Esophagus muscularis mucosa (tissue), 4 donors: ENCODE measurements around the gene ALPK3. TPM values are rescaled to one million over a fixed set of nuclear protein-coding genes. Genes with fewer than 3 reads are reported as not detected.
A peak's percentile ranks its signal among the peaks of the same experiment; 100 is the strongest.

ENCODE experiments used
- DNase-seq: peaks from one replicate; pipeline ENCODE4 v3.0.0-alpha.2; 2017; ENCODE audit errors: extremely low spot score
- H3K27ac ChIP-seq, 4 donors: fragments of 200-600 bp; sonication (generic); replicated peaks in 1 of 4; 1 replicate in 3 of 4; 2 replicates in 1 of 4; pipeline ENCODE4 v1.5.1; 2016 to 2019; ENCODE audit warnings: mild to moderate bottlenecking in 1 of 4
- H3K27me3 ChIP-seq, 4 donors: fragments of 200-600 bp; sonication (generic); one replicate each; pipeline versions ENCODE4 v1.5.1 to v1.6.0; 2016 to 2019
- H3K36me3 ChIP-seq, 4 donors: fragments of 200-600 bp; sonication (generic); one replicate each; pipeline ENCODE4 v1.5.1; 2016 to 2019
- H3K4me1 ChIP-seq, 4 donors: fragments of 200-600 bp; sonication (generic); one replicate each; pipeline ENCODE4 v1.5.1; 2016 to 2019
- H3K4me3 ChIP-seq, 4 donors: fragments of 200-600 bp; sonication (generic); 1 replicate in 2 of 4; 2 replicates in 2 of 4; pipeline ENCODE4 v1.5.1; 2016 to 2019; ENCODE audit warnings: mild to moderate bottlenecking in 4 of 4, moderate library complexity in 1 of 4
- H3K9me3 ChIP-seq, 4 donors: fragments of 200-600 bp; sonication (generic); 1 replicate in 3 of 4; 2 replicates in 1 of 4; pipeline ENCODE4 v1.5.1; 2016 to 2019
- CTCF ChIP-seq, 3 experiments: fragments of 200-600 bp in 2 of 3; fragments of 450-650 bp in 1 of 3; sonication (generic) in 2 of 3; IDR thresholded peaks; one replicate each; pipeline ENCODE4 v1.5.1; 2017 to 2019; ENCODE audit warnings: antibody characterized with exemption in 3 of 3, mild to moderate bottlenecking in 2 of 3, moderate library complexity in 1 of 3
- EP300 ChIP-seq: sonication (generic); formaldehyde crosslinking; IDR thresholded peaks from one replicate; pipeline ENCODE4 v1.6.1; 2017; ENCODE audit warnings: antibody characterized with exemption
- POLR2A ChIP-seq: fragments of 450-650 bp; IDR thresholded peaks from one replicate; pipeline ENCODE4 v1.6.1; 2017; ENCODE audit warnings: antibody characterized with exemption, moderate library complexity, mild to moderate bottlenecking, low read depth
- POLR2AphosphoS5 ChIP-seq, 2 donors: sonication (generic); formaldehyde crosslinking; IDR thresholded peaks; one replicate each; pipeline ENCODE4 v1.6.1; 2017; ENCODE audit warnings: antibody characterized with exemption in 2 of 2
- WGBS: methylation state at CpG from one replicate; pipeline ENCODE4 v1.1.5; 2018; 5-methylcytosine and 5-hydroxymethylcytosine counted together
- intact Hi-C: fragments of 100-400 bp; cut with DNase I; formaldehyde crosslinking; loops from one replicate; pipeline ENCODE4 v1.15.1; 2023
- total RNA-seq, 4 donors: library from RNA; depleted of rRNA; stranded (reverse); fragments of >200 nt; gene quantifications; one replicate each; pipeline versions ENCODE4 v1.1.0 to v1.2.1, GENCODE V29; 2016

The ALPK3 gene
- total RNA-seq, 4 donors from 2014 or later: 9.1 to 21.5 (median 16.2) TPM

GRCh38 chr15:84818261-84819131 lies 1.3 kb downstream of the ALPK3 start:
- Histone ChIP-seq H3K36me3 (peaks cover 0 to 5% (median 0%) of the 10 kb centered on the region in 4 donors), H3K27ac (peak overlapping the region; percentile 83 to 89 (median 86)), H3K27me3 (no peaks in the 10 kb centered on the region), H3K9me3 (no peaks in the 10 kb centered on the region), H3K4me1 (peaks cover 52 to 70% (median 66%) of the 10 kb centered on the region in 4 donors), H3K4me3 (peak overlapping the region; percentile 52 to 67 (median 58))
- WGBS: 46% methylated on average over 9 of the region's 9 CpGs
- TF ChIP-seq CTCF (IDR thresholded peaks at IDR 0.05): no peak
- DNase-seq: no peak
- intact Hi-C loops: loop anchor here (5.0 kb wide), 1 partner anchor 66 kb away; no protein-coding TSS in a partner anchor

- peaks cover 61 to 79% (median 74%) of the 10 kb centered on the region in 4 donors for H3K4me1 ChIP-seq
- 38% methylated on average over 3 of the region's 3 CpGs for WGBS
- no peak overlapping the region for H3K4me3 ChIP-seq
- no peaks in the 10 kb centered on the region for H3K27me3 ChIP-seq
- DNase-seq: no peak
- H3K9me3 ChIP-seq: no peaks in the 10 kb centered on the region
- no peak for TF ChIP-seq POLR2A
- no peak for TF ChIP-seq CTCF (IDR thresholded peaks at IDR 0.05)
- TF ChIP-seq POLR2AphosphoS5 (IDR thresholded peaks at IDR 0.05): no peak
- intact Hi-C loops: loop anchor here (5.0 kb wide), 1 partner anchor 67 kb away; no protein-coding TSS in a partner anchor
- peaks cover 0 to 5% (median 0%) of the 10 kb centered on the region in 4 donors for H3K36me3 ChIP-seq
- peak overlapping the region; percentile 83 to 89 (median 86) for H3K27ac ChIP-seq
These were observed 2.2 kb downstream of the ALPK3 start for GRCh38 chr15:84819291-84819768.

- Histone ChIP-seq H3K4me3 (no peak overlapping the region), H3K36me3 (peaks cover 0 to 5% (median 0%) of the 10 kb centered on the region in 4 donors), H3K4me1 (peaks cover 65 to 83% (median 79%) of the 10 kb centered on the region in 4 donors), H3K27me3 (no peaks in the 10 kb centered on the region), H3K9me3 (no peaks in the 10 kb centered on the region), H3K27ac (peak overlapping the region; percentile 83 to 89 (median 86))
- DNase-seq: no peak
- TF ChIP-seq EP300 (no peak), POLR2AphosphoS5 (IDR thresholded peaks at IDR 0.05) (no peak), POLR2A (no peak), CTCF (IDR thresholded peaks at IDR 0.05) (no peak)
- WGBS: 100% methylated on average over 2 of the region's 2 CpGs
- intact Hi-C loops: loop anchor here (5.0 kb wide), 1 partner anchor 67 kb away; no protein-coding TSS in a partner anchor
These were observed 2.6 kb downstream of the ALPK3 start for GRCh38 chr15:84819791-84820190.

- no peaks in the 10 kb centered on the region for H3K27me3 ChIP-seq
- TF ChIP-seq CTCF (IDR thresholded peaks at IDR 0.05): peak in 1 of 3 experiments; percentile 8
- no peak for TF ChIP-seq EP300
- TF ChIP-seq POLR2A: no peak
- no peak for TF ChIP-seq POLR2AphosphoS5 (IDR thresholded peaks at IDR 0.05)
- 70% methylated on average over 8 of the region's 8 CpGs for WGBS
- H3K36me3 ChIP-seq: peaks cover 0 to 5% (median 0%) of the 10 kb centered on the region in 4 donors
- H3K4me1 ChIP-seq: peaks cover 71 to 91% (median 88%) of the 10 kb centered on the region in 4 donors
- intact Hi-C loops: no loop called here
- H3K4me3 ChIP-seq: no peak overlapping the region
- H3K9me3 ChIP-seq: no peaks in the 10 kb centered on the region
- peak overlapping the region in 2 of 4 donors; percentile 32 to 63 for H3K27ac ChIP-seq
- no peak for DNase-seq
These were observed 4.4 kb downstream of the ALPK3 start for GRCh38 chr15:84821501-84822021.
